HCT116 (cell line): ENCODE data around the gene ZCCHC2.

Source experiments
- CEBPB ChIP-seq: IDR thresholded peaks from 2 replicates; pipeline ENCODE4 v1.6.1; 2012; ENCODE audit warnings: low read depth
- EZH2 ChIP-seq: fragments of 200-600 bp; sonication (generic); IDR thresholded peaks from 2 replicates; pipeline ENCODE4 v1.6.1; 2017; ENCODE audit warnings: antibody characterized with exemption, mixed run types
- POLR2A ChIP-seq: IDR thresholded peaks from 2 replicates; pipeline ENCODE4 v1.7.0; 2011; ENCODE audit warnings: borderline replicate concordance; ENCODE audit not compliant: insufficient read depth, insufficient read length; ENCODE audit errors: extremely low read depth
- POLR2AphosphoS5 ChIP-seq: IDR thresholded peaks from 2 replicates; pipeline ENCODE4 v1.6.1; 2011; ENCODE audit warnings: mild to moderate bottlenecking, low read depth, low read length, moderate library complexity
- SIN3A ChIP-seq: IDR thresholded peaks from 2 replicates; pipeline ENCODE4 v1.6.1; 2012; ENCODE audit warnings: low read depth
- SP1 ChIP-seq: IDR thresholded peaks from 2 replicates; pipeline ENCODE4 v1.6.1; 2012; ENCODE audit warnings: low read depth
- YY1 ChIP-seq: IDR thresholded peaks from 2 replicates; pipeline ENCODE4 v1.6.1; 2011; ENCODE audit warnings: low read length, low read depth, moderate library complexity, mild to moderate bottlenecking; ENCODE audit not compliant: insufficient replicate concordance; ENCODE audit errors: extremely low read depth
- TF ChIP-seq, protein P1 (sequence below), 3 experiments: fragments of 200-600 bp in 1 of 3; sonication (generic) in 1 of 3; IDR thresholded peaks in 2 of 3; conservative IDR thresholded peaks in 1 of 3; 2 replicates each; pipeline ENCODE4 v1.5.1; 2012 to 2017; ENCODE audit warnings: low read depth in 2 of 3, low read length in 2 of 3, antibody characterized with exemption in 1 of 3, borderline replicate concordance in 1 of 3, control low read depth in 1 of 3, mild to moderate bottlenecking in 1 of 3, mixed read lengths in 1 of 3, mixed run types in 1 of 3, moderate library complexity in 1 of 3; ENCODE audit not compliant: insufficient read depth in 1 of 3
- TF ChIP-seq, protein P2 (sequence below): IDR thresholded peaks from 2 replicates; pipeline ENCODE4 v1.6.1; 2012
- TF ChIP-seq, protein P3 (sequence below): IDR thresholded peaks from 2 replicates; pipeline ENCODE4 v1.6.1; 2012

DNA sequence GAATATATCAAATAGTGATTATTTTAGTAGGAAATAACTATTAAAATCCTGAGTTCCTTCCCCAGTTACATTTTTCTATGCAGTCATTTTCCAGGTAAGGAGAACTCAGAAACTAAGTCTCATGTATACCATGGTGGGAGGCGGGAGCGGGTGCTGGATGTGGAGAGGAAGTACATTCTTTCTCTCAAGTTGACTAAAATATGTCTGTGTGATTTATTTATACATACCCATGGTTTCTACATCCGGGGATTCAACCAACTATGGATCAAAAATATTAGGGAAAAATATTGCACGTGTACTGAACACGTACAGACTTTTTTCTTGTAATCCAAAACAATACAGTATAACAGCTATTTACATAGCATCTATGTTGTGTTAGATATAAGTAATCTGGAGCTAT, 6.8 kb downstream of the ZCCHC2 start:
- TF ChIP-seq, protein P1, sequence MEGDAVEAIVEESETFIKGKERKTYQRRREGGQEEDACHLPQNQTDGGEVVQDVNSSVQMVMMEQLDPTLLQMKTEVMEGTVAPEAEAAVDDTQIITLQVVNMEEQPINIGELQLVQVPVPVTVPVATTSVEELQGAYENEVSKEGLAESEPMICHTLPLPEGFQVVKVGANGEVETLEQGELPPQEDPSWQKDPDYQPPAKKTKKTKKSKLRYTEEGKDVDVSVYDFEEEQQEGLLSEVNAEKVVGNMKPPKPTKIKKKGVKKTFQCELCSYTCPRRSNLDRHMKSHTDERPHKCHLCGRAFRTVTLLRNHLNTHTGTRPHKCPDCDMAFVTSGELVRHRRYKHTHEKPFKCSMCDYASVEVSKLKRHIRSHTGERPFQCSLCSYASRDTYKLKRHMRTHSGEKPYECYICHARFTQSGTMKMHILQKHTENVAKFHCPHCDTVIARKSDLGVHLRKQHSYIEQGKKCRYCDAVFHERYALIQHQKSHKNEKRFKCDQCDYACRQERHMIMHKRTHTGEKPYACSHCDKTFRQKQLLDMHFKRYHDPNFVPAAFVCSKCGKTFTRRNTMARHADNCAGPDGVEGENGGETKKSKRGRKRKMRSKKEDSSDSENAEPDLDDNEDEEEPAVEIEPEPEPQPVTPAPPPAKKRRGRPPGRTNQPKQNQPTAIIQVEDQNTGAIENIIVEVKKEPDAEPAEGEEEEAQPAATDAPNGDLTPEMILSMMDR (IDR thresholded peaks at IDR 0.05 in 2 of 3, conservative IDR thresholded peaks at IDR 0.05 in 1 of 3; ENCODE audit: borderline replicate concordance in 1 of 3, insufficient read depth in 1 of 3, low read depth in 2 of 3, low read length in 2 of 3): no peak
- TF ChIP-seq SP1 (no peak), POLR2A (no peak), EZH2 (no peak), POLR2AphosphoS5 (no peak), SIN3A (no peak), CEBPB (no peak), YY1 (no peak)
- TF ChIP-seq, protein P2, sequence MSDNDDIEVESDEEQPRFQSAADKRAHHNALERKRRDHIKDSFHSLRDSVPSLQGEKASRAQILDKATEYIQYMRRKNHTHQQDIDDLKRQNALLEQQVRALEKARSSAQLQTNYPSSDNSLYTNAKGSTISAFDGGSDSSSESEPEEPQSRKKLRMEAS: no peak
- TF ChIP-seq, protein P3, sequence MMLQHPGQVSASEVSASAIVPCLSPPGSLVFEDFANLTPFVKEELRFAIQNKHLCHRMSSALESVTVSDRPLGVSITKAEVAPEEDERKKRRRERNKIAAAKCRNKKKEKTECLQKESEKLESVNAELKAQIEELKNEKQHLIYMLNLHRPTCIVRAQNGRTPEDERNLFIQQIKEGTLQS: no peak
